Central memory CD8-positive, alpha-beta T cell (primary cell): Measurements from ENCODE around the gene ADGRF1.
"Not testable (repeated sequence)": the region's sequence is repeated elsewhere in the genome, so short reads cannot be mapped to it uniquely, and the experiment has no call there.

Source experiments
- ATAC-seq: fragments of 150-1000 bp; cut with Tn5 transposase; replicated peaks from 2 replicates; pipeline ENCODE4 v1.10.0; 2022; ENCODE audit warnings: mild to moderate bottlenecking, moderate FRiP score, moderate number of reproducible peaks; ENCODE audit not compliant: poor library complexity, severe bottlenecking; ENCODE audit errors: extremely low read depth
- DNase-seq, 2 donors: peaks; one replicate each; pipeline ENCODE4 v3.0.0; 2021; ENCODE audit warnings: low spot score in 2 of 2
- H3K27ac Mint-ChIP-seq: one replicate; pipeline ENCODE4 v1.8.0; 2022; ENCODE audit warnings: low read depth, mild to moderate bottlenecking, moderate library complexity, mixed read lengths
- H3K27me3 Mint-ChIP-seq: one replicate; pipeline ENCODE4 v1.8.0; 2022; ENCODE audit warnings: mixed read lengths
- H3K36me3 Mint-ChIP-seq: one replicate; pipeline ENCODE4 v1.8.0; 2022; ENCODE audit warnings: mild to moderate bottlenecking, moderate library complexity, mixed read lengths; ENCODE audit not compliant: insufficient read depth
- H3K4me1 Mint-ChIP-seq: one replicate; pipeline ENCODE4 v1.8.0; 2022; ENCODE audit warnings: mixed read lengths
- H3K4me3 Mint-ChIP-seq: one replicate; pipeline ENCODE4 v1.8.0; 2022; ENCODE audit warnings: mild to moderate bottlenecking, moderate library complexity, mixed read lengths
- H3K9me3 Mint-ChIP-seq: one replicate; pipeline ENCODE4 v1.8.0; 2022; ENCODE audit warnings: mixed read lengths

The ADGRF1 gene

DNA sequence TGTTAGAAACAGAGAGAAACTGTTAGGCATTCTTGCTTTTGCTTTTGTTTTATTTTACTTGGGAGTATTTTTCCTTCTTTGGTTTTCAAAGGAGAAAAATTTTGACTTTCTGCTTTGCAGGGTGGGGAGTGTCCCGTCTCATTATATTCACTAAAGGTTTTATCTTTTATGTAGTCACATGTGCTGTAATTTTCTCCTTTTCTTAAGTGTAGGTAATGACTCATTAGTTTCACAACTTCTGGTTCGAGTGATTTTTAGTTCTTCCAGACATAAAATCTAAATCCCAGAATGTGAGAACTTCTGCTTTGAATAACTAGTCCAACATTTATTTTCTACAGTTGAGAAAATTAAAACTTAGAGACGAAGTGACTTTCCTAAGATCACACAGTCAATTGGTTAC is 37.7 kb downstream of the ADGRF1 start:
- Mint-ChIP-seq H3K27me3 (no peaks in the 10 kb centered on the region), H3K36me3 (no peaks in the 10 kb centered on the region)
- DNase-seq = no peak

GRCh38 chr6:47000842-47001241 is 41.3 kb downstream of the ADGRF1 start:
- H3K27me3 Mint-ChIP-seq = peaks cover 21% of the 10 kb centered on the region
- H3K4me1 Mint-ChIP-seq = no peaks in the 10 kb centered on the region
- DNase-seq (no peak), ATAC-seq (no peak)
- no peaks in the 10 kb centered on the region for H3K36me3 Mint-ChIP-seq
- peaks cover 5% of the 10 kb centered on the region for H3K9me3 Mint-ChIP-seq
- no peak overlapping the region for H3K27ac Mint-ChIP-seq
- no peak overlapping the region for H3K4me3 Mint-ChIP-seq

More for the DNA sequence above, 37.7 kb downstream of the ADGRF1 start:
- H3K27ac Mint-ChIP-seq = no peak overlapping the region
- no peak overlapping the region for H3K4me3 Mint-ChIP-seq
- H3K9me3 Mint-ChIP-seq = no peaks in the 10 kb centered on the region
- no peak for ATAC-seq
- H3K4me1 Mint-ChIP-seq = no peaks in the 10 kb centered on the region

DNA sequence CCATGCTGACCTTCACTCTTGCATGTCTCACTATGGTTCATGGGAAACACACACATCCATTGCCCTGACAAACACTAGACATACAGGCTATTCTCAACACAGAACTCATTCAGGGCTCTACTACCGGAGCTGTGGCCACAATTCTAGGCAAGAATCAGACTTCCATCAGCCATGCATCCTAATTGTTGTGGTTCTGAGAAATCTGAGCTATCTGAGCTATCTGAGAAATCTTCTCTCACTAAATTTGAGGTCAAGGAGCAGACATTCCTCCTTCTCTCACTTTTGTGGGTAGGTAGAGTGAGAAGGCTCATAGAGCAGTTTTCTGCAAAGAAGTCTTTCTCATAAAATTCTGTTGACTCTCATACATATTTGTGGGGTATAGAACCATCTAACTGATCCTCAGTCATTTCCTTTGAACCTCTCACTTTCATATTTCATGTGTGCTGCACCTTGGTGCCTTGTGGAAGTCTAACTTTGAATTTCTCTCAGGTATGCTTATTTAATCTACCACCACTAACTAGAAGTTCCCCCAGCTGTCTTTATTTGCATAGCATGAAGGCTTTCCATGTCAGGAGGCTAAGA is 43.6 kb downstream of the ADGRF1 start:
- no peak for DNase-seq
- Mint-ChIP-seq H3K4me1 (no peaks in the 10 kb centered on the region), H3K27me3 (peaks cover 21% of the 10 kb centered on the region), H3K36me3 (no peaks in the 10 kb centered on the region), H3K9me3 (peaks cover 5% of the 10 kb centered on the region), H3K4me3 (no peak overlapping the region), H3K27ac (no peak overlapping the region)
- no peak for ATAC-seq

DNA sequence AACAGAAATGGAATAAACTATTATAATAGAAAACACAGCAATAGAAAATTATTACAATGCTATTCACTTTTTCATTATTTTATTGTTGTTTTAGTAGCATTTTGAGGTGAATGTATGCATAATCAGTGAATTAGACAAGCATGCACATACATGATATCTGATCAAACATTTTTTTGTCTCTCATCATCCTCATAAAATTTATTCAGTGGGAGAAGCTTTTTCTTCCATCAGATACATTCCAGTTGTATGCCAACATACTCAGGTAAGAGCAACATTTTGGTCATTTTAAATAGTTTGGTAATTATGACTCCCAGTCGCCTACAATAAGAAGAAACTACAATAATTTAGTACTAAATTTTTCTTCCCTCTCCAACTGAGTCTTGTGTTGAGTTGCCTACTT is 44.5 kb downstream of the ADGRF1 start:
- H3K27me3 Mint-ChIP-seq = peaks cover 21% of the 10 kb centered on the region
- ATAC-seq = no peak
- peaks cover 5% of the 10 kb centered on the region for H3K9me3 Mint-ChIP-seq
- no peak overlapping the region for H3K27ac Mint-ChIP-seq
- H3K4me1 Mint-ChIP-seq = no peaks in the 10 kb centered on the region
- H3K4me3 Mint-ChIP-seq = no peak overlapping the region
- DNase-seq = no peak
- no peaks in the 10 kb centered on the region for H3K36me3 Mint-ChIP-seq

- Mint-ChIP-seq H3K27ac (no peak overlapping the region), H3K36me3 (no peaks in the 10 kb centered on the region), H3K9me3 (peaks cover 5% of the 10 kb centered on the region), H3K4me1 (no peaks in the 10 kb centered on the region), H3K4me3 (no peak overlapping the region), H3K27me3 (peaks cover 21% of the 10 kb centered on the region)
- no peak for DNase-seq
- ATAC-seq = no peak
Measured at GRCh38 chr6:46996860-46997641, 45.1 kb downstream of the ADGRF1 start.

- Mint-ChIP-seq H3K27ac (no peak overlapping the region), H3K9me3 (peaks cover 5% of the 10 kb centered on the region), H3K27me3 (peaks cover 25% of the 10 kb centered on the region), H3K4me1 (no peaks in the 10 kb centered on the region), H3K36me3 (no peaks in the 10 kb centered on the region), H3K4me3 (no peak overlapping the region)
- no peak for ATAC-seq
- no peak for DNase-seq
Measured at GRCh38 chr6:46994933-46995332, 47.2 kb downstream of the ADGRF1 start.

GRCh38 chr6:46993846-46994245 is 48.3 kb downstream of the ADGRF1 start:
- Mint-ChIP-seq H3K4me3 (no peak overlapping the region), H3K27me3 (peaks cover 29% of the 10 kb centered on the region), H3K4me1 (no peaks in the 10 kb centered on the region), H3K27ac (no peak overlapping the region), H3K36me3 (no peaks in the 10 kb centered on the region), H3K9me3 (peaks cover 5% of the 10 kb centered on the region)
- DNase-seq = no peak
- ATAC-seq = no peak

DNA sequence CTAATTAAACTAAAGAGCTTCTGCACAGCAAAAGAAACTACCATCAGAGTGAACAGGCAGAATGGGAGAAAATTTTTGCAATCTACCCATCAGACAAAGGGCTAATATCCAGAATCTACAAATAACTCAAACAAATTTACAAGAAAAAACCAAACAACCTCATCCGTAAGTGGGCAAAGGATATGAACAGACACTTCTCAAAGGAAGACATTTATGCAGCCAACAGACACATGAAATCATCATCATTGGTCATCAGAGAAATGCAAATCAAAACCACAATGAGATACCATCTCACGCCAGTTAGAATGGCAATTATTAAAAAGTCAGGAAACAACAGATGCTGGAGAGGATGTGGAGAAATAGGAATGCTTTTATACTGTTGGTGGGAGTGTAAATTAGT is 49.7 kb downstream of the ADGRF1 start:
- not testable (repeated sequence) for DNase-seq, H3K27ac Mint-ChIP-seq, ATAC-seq, H3K9me3 Mint-ChIP-seq, H3K4me1 Mint-ChIP-seq, H3K36me3 Mint-ChIP-seq, H3K4me3 Mint-ChIP-seq
- H3K27me3 Mint-ChIP-seq = peaks cover 18% of the 10 kb centered on the region

- not testable (repeated sequence) for H3K36me3 Mint-ChIP-seq, ATAC-seq, H3K4me1 Mint-ChIP-seq, H3K27me3 Mint-ChIP-seq, H3K27ac Mint-ChIP-seq, H3K4me3 Mint-ChIP-seq, DNase-seq, H3K9me3 Mint-ChIP-seq
Measured at GRCh38 chr6:46990818-46991510, 51.2 kb downstream of the ADGRF1 start.

GRCh38 chr6:46990031-46990644 is 52.0 kb downstream of the ADGRF1 start:
- no peaks in the 10 kb centered on the region for H3K9me3 Mint-ChIP-seq
- H3K4me1 Mint-ChIP-seq = no peaks in the 10 kb centered on the region
- no peak overlapping the region for H3K27ac Mint-ChIP-seq
- H3K4me3 Mint-ChIP-seq = no peak overlapping the region
- DNase-seq = no peak
- ATAC-seq = no peak
- H3K36me3 Mint-ChIP-seq = no peaks in the 10 kb centered on the region
- peaks cover 8% of the 10 kb centered on the region for H3K27me3 Mint-ChIP-seq

- no peaks in the 10 kb centered on the region for H3K9me3 Mint-ChIP-seq
- no peak overlapping the region for H3K27ac Mint-ChIP-seq
- peaks cover 8% of the 10 kb centered on the region for H3K27me3 Mint-ChIP-seq
- H3K4me3 Mint-ChIP-seq = no peak overlapping the region
- no peaks in the 10 kb centered on the region for H3K4me1 Mint-ChIP-seq
- DNase-seq (no peak), ATAC-seq (no peak)
- H3K36me3 Mint-ChIP-seq = no peaks in the 10 kb centered on the region
Measured at GRCh38 chr6:46989398-46989797, 52.7 kb downstream of the ADGRF1 start.

- DNase-seq (no peak), ATAC-seq (no peak)
- Mint-ChIP-seq H3K27ac (no peak overlapping the region), H3K9me3 (no peaks in the 10 kb centered on the region), H3K36me3 (no peaks in the 10 kb centered on the region), H3K27me3 (peaks cover 12% of the 10 kb centered on the region), H3K4me3 (no peak overlapping the region), H3K4me1 (no peaks in the 10 kb centered on the region)
Measured at GRCh38 chr6:46985943-46986342, 56.2 kb downstream of the ADGRF1 start.
